H9 (cell line): Measurements from ENCODE around the gene STAT1. TPM values are rescaled to one million over a fixed set of nuclear protein-coding genes. Genes with fewer than 3 reads are reported as not detected.

Experiments
- DNase-seq: peaks from one replicate; pipeline ENCODE4 v3.0.0-alpha.2; 2017
- H2AFZ ChIP-seq: one replicate; pipeline ENCODE4 v1.6.1; 2013; ENCODE audit warnings: mild to moderate bottlenecking, low read length, control low read depth, moderate library complexity
- H2AK5ac ChIP-seq: 2 replicates; pipeline ENCODE4 v1.6.1; 2013; ENCODE audit warnings: low read length, control low read depth, mixed read lengths; ENCODE audit not compliant: insufficient read length
- H2BK120ac ChIP-seq: one replicate; pipeline ENCODE4 v1.6.1; 2013; ENCODE audit warnings: low read depth, mild to moderate bottlenecking, low read length, control low read depth, inconsistent platforms; ENCODE audit not compliant: poor library complexity, severe bottlenecking
- H2BK12ac ChIP-seq: 2 replicates; pipeline ENCODE4 v1.6.1; 2013; ENCODE audit warnings: low read length, control low read depth, mixed read lengths, low read depth; ENCODE audit not compliant: insufficient read length
- H2BK15ac ChIP-seq: 2 replicates; pipeline ENCODE4 v1.6.1; 2013; ENCODE audit warnings: low read depth, low read length, control low read depth
- H2BK20ac ChIP-seq: one replicate; pipeline ENCODE4 v1.6.1; 2013; ENCODE audit warnings: low read depth, mild to moderate bottlenecking, low read length, control low read depth, inconsistent platforms; ENCODE audit not compliant: poor library complexity, severe bottlenecking
- H2BK5ac ChIP-seq: 2 replicates; pipeline ENCODE4 v1.6.1; 2013; ENCODE audit warnings: low read length, control low read depth, mixed read lengths; ENCODE audit not compliant: insufficient read length
- H3K14ac ChIP-seq: 2 replicates; pipeline ENCODE4 v1.6.1; 2013; ENCODE audit warnings: low read length, control low read depth; ENCODE audit not compliant: insufficient read depth
- H3K18ac ChIP-seq: 2 replicates; pipeline ENCODE4 v1.6.1; 2013; ENCODE audit warnings: low read depth, mild to moderate bottlenecking, mixed read lengths, low read length, control low read depth; ENCODE audit not compliant: insufficient read length
- H3K23ac ChIP-seq: 2 replicates; pipeline ENCODE4 v1.6.1; 2013; ENCODE audit warnings: low read length, control low read depth, mixed read lengths, low read depth; ENCODE audit not compliant: insufficient read length
- H3K23me2 ChIP-seq: 2 replicates; pipeline ENCODE4 v1.6.1; 2013; ENCODE audit warnings: low read depth, mild to moderate bottlenecking, mixed read lengths, low read length, control low read depth; ENCODE audit not compliant: insufficient read length, poor library complexity, severe bottlenecking
- H3K27ac ChIP-seq: 2 replicates; pipeline ENCODE4 v1.5.1; 2013; ENCODE audit warnings: low read length, control low read depth, mixed read lengths, low read depth; ENCODE audit not compliant: insufficient read length
- H3K27me3 ChIP-seq: 2 replicates; pipeline ENCODE4 v1.6.1; 2013; ENCODE audit warnings: low read length, control low read depth, inconsistent platforms; ENCODE audit not compliant: insufficient read depth
- H3K4ac ChIP-seq: 2 replicates; pipeline ENCODE4 v1.6.1; 2013; ENCODE audit warnings: low read depth, mild to moderate bottlenecking, control low read depth, inconsistent platforms, low read length, moderate library complexity
- H3K4me1 ChIP-seq: 2 replicates; pipeline ENCODE4 v1.6.1; 2013; ENCODE audit warnings: low read length, control low read depth, inconsistent platforms; ENCODE audit not compliant: insufficient read depth
- H3K4me2 ChIP-seq: 2 replicates; pipeline ENCODE4 v1.6.1; 2013; ENCODE audit warnings: low read length, control low read depth, mixed read lengths; ENCODE audit not compliant: insufficient read length, insufficient read depth
- H3K56ac ChIP-seq: 2 replicates; pipeline ENCODE4 v1.6.1; 2013; ENCODE audit warnings: low read depth, mild to moderate bottlenecking, mixed read lengths, low read length, control low read depth; ENCODE audit not compliant: insufficient read length
- H3K79me1 ChIP-seq: 2 replicates; pipeline ENCODE4 v1.6.1; 2013; ENCODE audit warnings: low read depth, mild to moderate bottlenecking, moderate library complexity, low read length, control low read depth, inconsistent platforms; ENCODE audit not compliant: insufficient read depth, poor library complexity, severe bottlenecking
- H3K79me2 ChIP-seq: 2 replicates; pipeline ENCODE4 v1.6.1; 2013; ENCODE audit warnings: low read length, control low read depth, inconsistent platforms; ENCODE audit not compliant: insufficient read depth
- H3K9ac ChIP-seq: 2 replicates; pipeline ENCODE4 v1.6.1; 2013; ENCODE audit warnings: low read length, control low read depth, mixed read lengths; ENCODE audit not compliant: insufficient read length; ENCODE audit errors: extremely low read depth
- H3K9me3 ChIP-seq: one replicate; pipeline ENCODE4 v1.6.1; 2013; ENCODE audit warnings: low read depth, low read length, inconsistent platforms; ENCODE audit not compliant: control insufficient read depth
- H3T11ph ChIP-seq: one replicate; pipeline ENCODE4 v1.6.1; 2013; ENCODE audit warnings: mild to moderate bottlenecking, low read length, control low read depth, inconsistent platforms
- H4K20me1 ChIP-seq: one replicate; pipeline ENCODE4 v1.6.1; 2013; ENCODE audit not compliant: control insufficient read depth, insufficient read length, insufficient read depth
- H4K5ac ChIP-seq: 2 replicates; pipeline ENCODE4 v1.6.1; 2013; ENCODE audit warnings: low read depth, mild to moderate bottlenecking, mixed read lengths, low read length, control low read depth; ENCODE audit not compliant: insufficient read length
- H4K8ac ChIP-seq: replicated peaks from 2 replicates; pipeline ENCODE4 v1.6.1; 2013; ENCODE audit warnings: low read length, control low read depth, mixed read lengths, low read depth; ENCODE audit not compliant: insufficient read length
- H4K91ac ChIP-seq: 2 replicates; pipeline ENCODE4 v1.6.1; 2013; ENCODE audit warnings: low read depth, mild to moderate bottlenecking, moderate library complexity, mixed read lengths, low read length, control low read depth; ENCODE audit not compliant: insufficient read length
- H3K27ac Mint-ChIP-seq, 3 experiments: 2 replicates in 2 of 3; 3 replicates in 1 of 3; pipeline ENCODE4 v1.8.0; 2020 to 2021; ENCODE audit warnings: mixed read lengths in 3 of 3, mild to moderate bottlenecking in 1 of 3, moderate library complexity in 1 of 3
- H3K27me3 Mint-ChIP-seq: 2 replicates; pipeline ENCODE4 v1.8.0; 2021; ENCODE audit warnings: low read depth, mild to moderate bottlenecking, moderate library complexity, mixed read lengths
- H3K36me3 Mint-ChIP-seq, 3 experiments: 2 replicates in 2 of 3; 3 replicates in 1 of 3; pipeline ENCODE4 v1.8.0; 2020 to 2021; ENCODE audit warnings: low read depth in 3 of 3, mixed read lengths in 3 of 3; ENCODE audit not compliant: insufficient read depth in 1 of 3
- H3K4me1 Mint-ChIP-seq, 2 experiments: 2 replicates each; pipeline ENCODE4 v1.8.0; 2020; ENCODE audit warnings: mixed read lengths in 2 of 2
- H3K4me3 Mint-ChIP-seq, 2 experiments: 2 replicates in 1 of 2; 3 replicates in 1 of 2; pipeline ENCODE4 v1.8.0; 2020 to 2021; ENCODE audit warnings: mild to moderate bottlenecking in 2 of 2, mixed read lengths in 2 of 2, moderate library complexity in 1 of 2
- H3K9me3 Mint-ChIP-seq, 2 experiments: 2 replicates in 1 of 2; 3 replicates in 1 of 2; pipeline ENCODE4 v1.8.0; 2020; ENCODE audit warnings: mild to moderate bottlenecking in 2 of 2, mixed read lengths in 2 of 2, moderate library complexity in 1 of 2
- CTCF ChIP-seq: fragments of 200-600 bp; sonication (generic); conservative IDR thresholded peaks from 3 replicates; pipeline ENCODE4 v1.8.0; 2021; ENCODE audit warnings: antibody characterized with exemption, mild to moderate bottlenecking
- WGBS: extraction: QIAGEN DNeasy Blood & Tissue Kit; methylation state at CpG from one replicate; pipeline ENCODE4 v1.1.7; 2013; ENCODE audit warnings: missing lambda C conversion rate, low lambda C conversion rate, mixed read lengths; ENCODE audit not compliant: insufficient read length; ENCODE audit errors: extremely low coverage; 5-methylcytosine and 5-hydroxymethylcytosine counted together
- total RNA-seq: library from RNA; stranded (reverse); gene quantifications from 2 replicates; pipeline ENCODE4 v1.2.1, GENCODE V29; 2021

The STAT1 gene
- total RNA-seq, 1 experiment from 2014 or later = 48.1 TPM

- no peak overlapping the region for H4K5ac ChIP-seq
- no peak overlapping the region for H2BK5ac ChIP-seq
- no CpG with 5 or more reads among the region's 6 CpGs for WGBS
- no peak overlapping the region for H3K18ac ChIP-seq
- no peaks in the 10 kb centered on the region for H3K23me2 ChIP-seq
- no peak overlapping the region for H3K23ac ChIP-seq
- no peak overlapping the region for H2BK120ac ChIP-seq
- no peak for DNase-seq
- no peak overlapping the region for H3T11ph ChIP-seq
- H2BK20ac ChIP-seq = no peak overlapping the region
- H2AFZ ChIP-seq = no peak overlapping the region
- H3K27ac ChIP-seq = no peak overlapping the region
- H3K4me2 ChIP-seq = no peak overlapping the region
- H2BK12ac ChIP-seq = no peak overlapping the region
- H3K79me1 ChIP-seq = no peaks in the 10 kb centered on the region
- no peak overlapping the region for H3K14ac ChIP-seq
- no peaks in the 10 kb centered on the region for H3K4me1 Mint-ChIP-seq
- no peaks in the 10 kb centered on the region for H3K27me3 ChIP-seq
- no peaks in the 10 kb centered on the region for H3K79me2 ChIP-seq
- no peak overlapping the region for H4K8ac ChIP-seq
- H3K9ac ChIP-seq = no peak overlapping the region
- no peaks in the 10 kb centered on the region for H3K9me3 ChIP-seq
- no peak for TF ChIP-seq CTCF
- no peak overlapping the region for H3K4ac ChIP-seq
- H3K27me3 Mint-ChIP-seq = no peaks in the 10 kb centered on the region
- H3K4me3 Mint-ChIP-seq = no peak overlapping the region
- H4K20me1 ChIP-seq = no peaks in the 10 kb centered on the region
- no peak overlapping the region for H3K56ac ChIP-seq
- no peak overlapping the region for H2AK5ac ChIP-seq
- peaks cover 0 to 19% (median 5%) of the 10 kb centered on the region in 3 experiments; a peak in 6 of 7 replicates for H3K36me3 Mint-ChIP-seq
- no peak overlapping the region for H2BK15ac ChIP-seq
- no peak overlapping the region for H4K91ac ChIP-seq
- no peaks in the 10 kb centered on the region for H3K9me3 Mint-ChIP-seq
- H3K4me1 ChIP-seq = no peaks in the 10 kb centered on the region
- peak overlapping the region in 2 of 3 experiments; percentile 27 to 39; a peak in 1 of 7 replicates for H3K27ac Mint-ChIP-seq
Measured at GRCh38 chr2:190964170-190964795, 49.7 kb downstream of the STAT1 start.
